ACHN (cell line): Measurements from ENCODE around the gene SERTAD1.
"Not testable (repeated sequence)": the region's sequence is repeated elsewhere in the genome, so short reads cannot be mapped to it uniquely, and the experiment has no call there.

ENCODE experiments used
- DNase-seq: peaks from one replicate; pipeline ENCODE4 v3.0.0-alpha.2; 2015
- in situ Hi-C: cut with HindIII; loops from 2 replicates; pipeline ENCODE4 v1.10.0; 2017; ENCODE audit warnings: low sequenced_read_pairs, low pct_ligation_motif_present, low pct_unique_long_range_greater_than_20kb

The SERTAD1 gene

GRCh38 chr19:40453943-40454342 lies 28.2 kb upstream of the SERTAD1 start:
- in situ Hi-C loops, result not testable (repeated sequence)
- peak; percentile 14 for DNase-seq

- in situ Hi-C loops, result no loop called here
- no peak for DNase-seq
Measured at GRCh38 chr19:40453151-40453735, 27.5 kb upstream of the SERTAD1 start.

- no peak for DNase-seq
- in situ Hi-C loops, result no loop called here
Measured at GRCh38 chr19:40452016-40452415, 26.2 kb upstream of the SERTAD1 start.

- no peak for DNase-seq
- in situ Hi-C loops, result no loop called here
Measured at GRCh38 chr19:40450664-40451063, 24.9 kb upstream of the SERTAD1 start.

GRCh38 chr19:40449506-40449905 lies 23.7 kb upstream of the SERTAD1 start:
- DNase-seq, result no peak

GRCh38 chr19:40446263-40446784 lies 20.5 kb upstream of the SERTAD1 start:
- no peak for DNase-seq
- in situ Hi-C loops, result no loop called here

More at GRCh38 chr19:40449506-40449905, 23.7 kb upstream of the SERTAD1 start:
- in situ Hi-C loops, result no loop called here

- no peak for DNase-seq
- in situ Hi-C loops, result no loop called here
Measured at GRCh38 chr19:40445780-40446262, 20.0 kb upstream of the SERTAD1 start.

- in situ Hi-C loops, result no loop called here
- DNase-seq, result no peak
Measured at GRCh38 chr19:40444825-40445312, 19.1 kb upstream of the SERTAD1 start.

- peak; percentile 92 for DNase-seq
- in situ Hi-C loops, result no loop called here
Measured at GRCh38 chr19:40444000-40444824, 18.4 kb upstream of the SERTAD1 start, which contains the start of gene SERTAD3. Gene SERTAD3, minus strand, starts transcription at chr19:40444335. Its CDS starts 2,255 bp downstream, at chr19:40442080.

- in situ Hi-C loops, result no loop called here
- peak; percentile 99 for DNase-seq
Measured at GRCh38 chr19:40443131-40443999, 17.6 kb upstream of the SERTAD1 start.

- no peak for DNase-seq
- in situ Hi-C loops, result no loop called here
Measured at GRCh38 chr19:40442328-40443130, 16.7 kb upstream of the SERTAD1 start.

GRCh38 chr19:40441719-40442253 lies 16.0 kb upstream of the SERTAD1 start:
- in situ Hi-C loops, result no loop called here
- DNase-seq, result no peak

GRCh38 chr19:40438284-40438683 lies 12.5 kb upstream of the SERTAD1 start:
- DNase-seq, result no peak
- in situ Hi-C loops, result no loop called here

- in situ Hi-C loops, result no loop called here
- DNase-seq, result peak; percentile 90
Measured at GRCh38 chr19:40433391-40434216, 7.8 kb upstream of the SERTAD1 start.

- DNase-seq, in situ Hi-C loops: not testable (repeated sequence)
Measured at GRCh38 chr19:40432760-40433159, 7.0 kb upstream of the SERTAD1 start.

GRCh38 chr19:40431698-40432097 lies 5.9 kb upstream of the SERTAD1 start:
- no peak for DNase-seq
- in situ Hi-C loops, result no loop called here

- in situ Hi-C loops, DNase-seq: not testable (repeated sequence)
Measured at GRCh38 chr19:40430242-40430641, 4.5 kb upstream of the SERTAD1 start.
